Measurements from ENCODE around the gene EFNB3. TPM values are rescaled to one million over a fixed set of nuclear protein-coding genes. Genes with fewer than 3 reads are reported as not detected.

The EFNB3 gene
- total and polyA plus RNA-seq, 8 donors = 0.37 to 5.4 (median 0.98) TPM

GRCh38 chr17:7684851-7685532 lies 20.0 kb upstream of the EFNB3 start:
- WGBS, 2 donors = 32 to 39% methylated on average over 15 of the region's 15 CpGs
- DNase-seq (no peak), ATAC-seq (no peak), FAIRE-seq (no peak)
- Histone ChIP-seq H3K27ac (peak overlapping the region; percentile 93 to 98 (median 97)), H3K27me3 (no peaks in the 10 kb centered on the region), H3K4me1 (peaks cover 3 to 25% (median 19%) of the 10 kb centered on the region in 3 donors), H3K9me3 (no peaks in the 10 kb centered on the region), H3K4me3 (peak overlapping the region; percentile 43 to 91 (median 64)), H3K36me3 (no peaks in the 10 kb centered on the region)
- TF ChIP-seq CTCF (IDR thresholded peaks at IDR 0.05) = no peak
- intact Hi-C loops (cut with DNase I) = no loop called here

GRCh38 chr17:7685533-7686221 lies 19.3 kb upstream of the EFNB3 start:
- no peaks in the 10 kb centered on the region for H3K9me3 ChIP-seq
- FAIRE-seq = no peak
- peak overlapping the region; percentile 43 to 91 (median 64) for H3K4me3 ChIP-seq
- peak overlapping the region; percentile 93 to 98 (median 97) for H3K27ac ChIP-seq
- ATAC-seq = peak; percentile 69 to 85 (median 78)
- H3K36me3 ChIP-seq = no peaks in the 10 kb centered on the region
- intact Hi-C loops (cut with DNase I) = no loop called here
- WGBS, 2 donors = 1 to 2% methylated on average over 44 of the region's 44 CpGs
- H3K27me3 ChIP-seq = no peaks in the 10 kb centered on the region
- H3K4me1 ChIP-seq = peaks cover 3 to 25% (median 19%) of the 10 kb centered on the region in 3 donors
- DNase-seq = peak; percentile 90 to 94 (median 92)
- no peak for TF ChIP-seq CTCF (IDR thresholded peaks at IDR 0.05)

- peak in 5 of 6 donors; percentile 71 to 82 (median 76) for DNase-seq
- ATAC-seq = peak; percentile 59 to 72 (median 66)
- no peaks in the 10 kb centered on the region for H3K9me3 ChIP-seq
- no peak for TF ChIP-seq CTCF (IDR thresholded peaks at IDR 0.05)
- intact Hi-C loops (cut with DNase I) = no loop called here
- peak overlapping the region; percentile 93 to 98 (median 97) for H3K27ac ChIP-seq
- no peaks in the 10 kb centered on the region for H3K36me3 ChIP-seq
- 0 to 1% methylated on average over 30 of the region's 30 CpGs for WGBS, 2 donors
- H3K4me3 ChIP-seq = peak overlapping the region; percentile 43 to 91 (median 64)
- H3K27me3 ChIP-seq = no peaks in the 10 kb centered on the region
- no peak for FAIRE-seq
- H3K4me1 ChIP-seq = peaks cover 3 to 25% (median 19%) of the 10 kb centered on the region in 3 donors
Observed at GRCh38 chr17:7686222-7687071, 18.6 kb upstream of the EFNB3 start.

DNA sequence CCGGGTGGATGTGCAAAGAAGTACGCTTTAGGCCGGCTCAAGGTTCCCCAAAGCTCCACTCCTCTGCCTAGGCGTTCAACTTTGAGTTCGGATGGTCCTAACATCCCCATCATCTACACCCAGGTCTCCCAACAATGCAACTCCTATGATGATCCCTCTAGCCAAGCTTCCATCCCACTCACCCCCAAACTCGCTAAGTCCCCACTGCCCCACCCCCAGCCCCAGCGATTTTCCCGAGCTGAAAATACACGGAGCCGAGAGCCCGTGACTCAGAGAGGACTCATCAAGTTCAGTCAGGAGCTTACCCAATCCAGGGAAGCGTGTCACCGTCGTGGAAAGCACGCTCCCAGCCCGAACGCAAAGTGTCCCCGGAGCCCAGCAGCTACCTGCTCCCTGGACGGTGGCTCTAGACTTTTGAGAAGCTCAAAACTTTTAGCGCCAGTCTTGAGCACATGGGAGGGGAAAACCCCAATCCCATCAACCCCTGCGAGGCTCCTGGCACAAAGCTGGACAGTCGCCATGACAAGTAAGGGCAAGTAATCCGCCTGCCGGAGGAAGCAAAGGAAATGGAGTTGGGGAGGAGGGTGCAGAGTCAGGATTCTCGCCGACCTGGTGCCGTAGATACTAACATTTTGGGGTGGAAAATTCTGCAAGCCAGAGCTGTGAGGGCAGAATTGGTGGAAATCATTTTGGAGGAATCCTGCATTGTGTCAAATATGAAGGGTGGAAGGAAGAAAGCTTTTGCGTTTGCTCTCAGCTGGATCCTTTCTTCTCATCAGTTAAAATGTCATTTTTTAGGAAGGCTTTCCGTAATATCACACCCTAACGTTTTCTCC lies 17.7 kb upstream of the EFNB3 start, which contains the start of gene TP53:
Gene TP53 (minus strand): TSS at position 419 of the 836 bp plus-strand sequence. CDS start 10,896 bp downstream, outside the sequence.
- TF ChIP-seq CTCF (IDR thresholded peaks at IDR 0.05) = no peak
- Histone ChIP-seq H3K27me3 (no peaks in the 10 kb centered on the region), H3K36me3 (no peaks in the 10 kb centered on the region), H3K4me3 (peak within 1 kb of the TSS; percentile 45 to 91 (median 64)), H3K9me3 (no peaks in the 10 kb centered on the region), H3K27ac (peak within 1 kb of the TSS; percentile 93 to 98 (median 97)), H3K4me1 (peaks cover 3 to 25% (median 19%) of the 10 kb centered on the region in 3 donors)
- intact Hi-C loops (cut with DNase I) = no loop called here
- DNase-seq (peak; percentile 79 to 93 (median 90)), ATAC-seq (peak; percentile 72 to 85 (median 76)), FAIRE-seq (peak; percentile 39)
- WGBS, 2 donors = 0% methylated on average over 30 of the region's 30 CpGs
